Mesendoderm (in vitro differentiated cells): ENCODE data around the gene OR52K1. TPM values are rescaled to one million over a fixed set of nuclear protein-coding genes. Genes with fewer than 3 reads are reported as not detected.

Source experiments
- DNase-seq: peaks from one replicate; pipeline ENCODE4 v3.0.0; 2013
- H2AK5ac ChIP-seq: 2 replicates; pipeline ENCODE4 v1.6.1; 2013; ENCODE audit warnings: low read length, inconsistent platforms
- H2BK120ac ChIP-seq: 2 replicates; pipeline ENCODE4 v1.6.1; 2013; ENCODE audit warnings: low read depth, mild to moderate bottlenecking, low read length, moderate library complexity, mixed read lengths
- H2BK15ac ChIP-seq: replicated peaks from 2 replicates; pipeline ENCODE4 v1.6.1; 2013; ENCODE audit warnings: low read depth, mild to moderate bottlenecking, moderate library complexity
- H2BK5ac ChIP-seq: 2 replicates; pipeline ENCODE4 v1.6.1; 2013; ENCODE audit warnings: low read length, inconsistent platforms
- H3K18ac ChIP-seq: 2 replicates; pipeline ENCODE4 v1.6.1; 2013; ENCODE audit warnings: mild to moderate bottlenecking, low read length, mixed read lengths
- H3K23ac ChIP-seq: one replicate; pipeline ENCODE4 v1.6.1; 2013; ENCODE audit warnings: low read length
- H3K27ac ChIP-seq: 2 replicates; pipeline ENCODE4 v1.5.1; 2013; ENCODE audit warnings: low read depth, mild to moderate bottlenecking, inconsistent platforms, low read length, moderate library complexity
- H3K27me3 ChIP-seq: 2 replicates; pipeline ENCODE4 v1.6.1; 2013; ENCODE audit warnings: low read length, control low read depth, mild to moderate bottlenecking, inconsistent platforms; ENCODE audit not compliant: insufficient read depth, poor library complexity
- H3K36me3 ChIP-seq: 2 replicates; pipeline ENCODE4 v1.6.1; 2013; ENCODE audit warnings: low read length, inconsistent platforms; ENCODE audit not compliant: control insufficient read depth, insufficient read depth
- H3K4ac ChIP-seq: one replicate; pipeline ENCODE4 v1.6.1; 2013; ENCODE audit warnings: low read depth, mild to moderate bottlenecking, low read length, moderate library complexity
- H3K4me1 ChIP-seq: 2 replicates; pipeline ENCODE4 v1.6.1; 2013; ENCODE audit warnings: low read depth, low read length, inconsistent platforms; ENCODE audit not compliant: control insufficient read depth
- H3K4me2 ChIP-seq: 2 replicates; pipeline ENCODE4 v1.6.1; 2013; ENCODE audit warnings: low read length
- H3K4me3 ChIP-seq: 2 replicates; pipeline ENCODE4 v1.5.1; 2013; ENCODE audit warnings: mild to moderate bottlenecking, low read length
- H3K56ac ChIP-seq: one replicate; pipeline ENCODE4 v1.6.1; 2013; ENCODE audit warnings: low read length
- H3K79me1 ChIP-seq: 2 replicates; pipeline ENCODE4 v1.6.1; 2013; ENCODE audit warnings: low read length, inconsistent platforms
- H3K79me2 ChIP-seq: 2 replicates; pipeline ENCODE4 v1.6.1; 2013; ENCODE audit warnings: mild to moderate bottlenecking, low read length; ENCODE audit not compliant: control insufficient read depth, insufficient read depth
- H3K9ac ChIP-seq: 2 replicates; pipeline ENCODE4 v1.6.1; 2013; ENCODE audit warnings: low read length, inconsistent platforms
- H4K5ac ChIP-seq: one replicate; pipeline ENCODE4 v1.6.1; 2013; ENCODE audit warnings: low read length
- H4K8ac ChIP-seq: one replicate; pipeline ENCODE4 v1.6.1; 2013; ENCODE audit warnings: low read depth, mild to moderate bottlenecking, control low read depth, low read length, moderate library complexity
- whole genome bisulfite sequencing: extraction: QIAGEN DNeasy Blood & Tissue Kit; methylation state at CpG from one replicate; pipeline ENCODE4 v1.1.7; 2013; ENCODE audit warnings: low lambda C conversion rate, missing lambda C conversion rate; ENCODE audit not compliant: insufficient coverage; ENCODE audit errors: extremely low coverage; 5-methylcytosine and 5-hydroxymethylcytosine counted together
- polyA plus RNA-seq, 2 experiments: library from polyadenylated mRNA; stranded (reverse); fragments of 200-250 nt; gene quantifications; one replicate each; pipeline ENCODE4 v1.2.3, GENCODE V29; 2013

The OR52K1 gene
- under 0.01 TPM for polyA plus RNA-seq (2013, experiment 1 of 2)
- not detected for polyA plus RNA-seq (2013, experiment 2 of 2)

- no peak within 1 kb of the TSS for H3K27ac ChIP-seq
Observed at GRCh38 chr11:4482445-4482844, at the start of gene OR52K1. Gene OR52K1 (plus strand): TSS chr11:4482646. CDS start chr11:4488901, 6,255 bp downstream.

GRCh38 chr11:4433856-4434255 lies 48.6 kb upstream of the OR52K1 start:
- no peak overlapping the region for H2BK120ac ChIP-seq
- no peak overlapping the region for H2AK5ac ChIP-seq
- no peak overlapping the region for H4K5ac ChIP-seq
- no peak overlapping the region for H3K4ac ChIP-seq
- H3K18ac ChIP-seq = no peak overlapping the region
- DNase-seq = no peak
- H3K79me1 ChIP-seq = no peaks in the 10 kb centered on the region
- H3K27ac ChIP-seq = no peak overlapping the region
- H3K79me2 ChIP-seq = no peaks in the 10 kb centered on the region
- H2BK5ac ChIP-seq = no peak overlapping the region
- no peak overlapping the region for H3K4me2 ChIP-seq
- no peaks in the 10 kb centered on the region for H3K4me1 ChIP-seq
- no peaks in the 10 kb centered on the region for H3K27me3 ChIP-seq
- H4K8ac ChIP-seq = no peak overlapping the region
- no peak overlapping the region for H3K9ac ChIP-seq
- no peak overlapping the region for H2BK15ac ChIP-seq
- H3K23ac ChIP-seq = no peak overlapping the region
- H3K36me3 ChIP-seq = no peaks in the 10 kb centered on the region
- no CpG with 5 or more reads among the region's 2 CpGs for WGBS
- H3K56ac ChIP-seq = no peak overlapping the region
- no peak overlapping the region for H3K4me3 ChIP-seq

More at GRCh38 chr11:4482445-4482844, at the start of gene OR52K1:
- H3K79me1 ChIP-seq = no peaks in the 10 kb centered on the region
- no peaks in the 10 kb centered on the region for H3K79me2 ChIP-seq
- no peak within 1 kb of the TSS for H3K4me3 ChIP-seq
- no peak within 1 kb of the TSS for H3K18ac ChIP-seq
- no peak within 1 kb of the TSS for H3K9ac ChIP-seq
- no peak within 1 kb of the TSS for H2BK120ac ChIP-seq
- H2BK5ac ChIP-seq = no peak within 1 kb of the TSS
- no peak within 1 kb of the TSS for H4K8ac ChIP-seq
- WGBS = no CpG with 5 or more reads among the region's 2 CpGs
- DNase-seq = no peak
- no peak within 1 kb of the TSS for H2AK5ac ChIP-seq
- no peaks in the 10 kb centered on the region for H3K4me1 ChIP-seq
- H4K5ac ChIP-seq = no peak within 1 kb of the TSS
- no peak within 1 kb of the TSS for H3K4me2 ChIP-seq
- no peak within 1 kb of the TSS for H3K4ac ChIP-seq
- no peak within 1 kb of the TSS for H3K56ac ChIP-seq
- no peaks in the 10 kb centered on the region for H3K36me3 ChIP-seq
- no peak within 1 kb of the TSS for H2BK15ac ChIP-seq
- no peak within 1 kb of the TSS for H3K23ac ChIP-seq
- H3K27me3 ChIP-seq = no peaks in the 10 kb centered on the region

GRCh38 chr11:4436411-4436810 lies 46.0 kb upstream of the OR52K1 start:
- H3K9ac ChIP-seq = no peak overlapping the region
- no peak overlapping the region for H2BK15ac ChIP-seq
- no peak overlapping the region for H4K8ac ChIP-seq
- DNase-seq = no peak
- WGBS = no CpG with 5 or more reads among the region's 1 CpG
- H3K79me1 ChIP-seq = no peaks in the 10 kb centered on the region
- H3K4me2 ChIP-seq = no peak overlapping the region
- H2BK120ac ChIP-seq = no peak overlapping the region
- H3K36me3 ChIP-seq = no peaks in the 10 kb centered on the region
- H3K4me1 ChIP-seq = no peaks in the 10 kb centered on the region
- H3K23ac ChIP-seq = no peak overlapping the region
- H3K27me3 ChIP-seq = no peaks in the 10 kb centered on the region
- no peak overlapping the region for H3K4ac ChIP-seq
- no peak overlapping the region for H2AK5ac ChIP-seq
- no peak overlapping the region for H3K27ac ChIP-seq
- H3K18ac ChIP-seq = no peak overlapping the region
- no peak overlapping the region for H2BK5ac ChIP-seq
- H4K5ac ChIP-seq = no peak overlapping the region
- no peak overlapping the region for H3K56ac ChIP-seq
- no peak overlapping the region for H3K4me3 ChIP-seq
- H3K79me2 ChIP-seq = no peaks in the 10 kb centered on the region

GRCh38 chr11:4441515-4441914 lies 40.9 kb upstream of the OR52K1 start:
- H3K27ac ChIP-seq = no peak overlapping the region
- no peak overlapping the region for H2BK15ac ChIP-seq
- H3K4me2 ChIP-seq = no peak overlapping the region
- H3K4me1 ChIP-seq = no peaks in the 10 kb centered on the region
- H3K23ac ChIP-seq = no peak overlapping the region
- no peak overlapping the region for H2AK5ac ChIP-seq
- no CpG with 5 or more reads among the region's 3 CpGs for WGBS
- no peak overlapping the region for H2BK5ac ChIP-seq
- no peaks in the 10 kb centered on the region for H3K27me3 ChIP-seq
- H3K18ac ChIP-seq = no peak overlapping the region
- no peak overlapping the region for H4K8ac ChIP-seq
- no peak overlapping the region for H4K5ac ChIP-seq
- no peak overlapping the region for H3K56ac ChIP-seq
- no peaks in the 10 kb centered on the region for H3K79me2 ChIP-seq
- no peak overlapping the region for H3K9ac ChIP-seq
- DNase-seq = no peak
- no peaks in the 10 kb centered on the region for H3K79me1 ChIP-seq
- H3K4me3 ChIP-seq = no peak overlapping the region
- H2BK120ac ChIP-seq = no peak overlapping the region
- H3K4ac ChIP-seq = no peak overlapping the region
- H3K36me3 ChIP-seq = no peaks in the 10 kb centered on the region

- H2BK15ac ChIP-seq = no peak overlapping the region
- no peak overlapping the region for H4K8ac ChIP-seq
- H3K79me2 ChIP-seq = no peaks in the 10 kb centered on the region
- H3K4me2 ChIP-seq = no peak overlapping the region
- no peaks in the 10 kb centered on the region for H3K4me1 ChIP-seq
- peak; percentile 28 for DNase-seq
- H2BK120ac ChIP-seq = no peak overlapping the region
- no peaks in the 10 kb centered on the region for H3K36me3 ChIP-seq
- no CpG with 5 or more reads among the region's 3 CpGs for WGBS
- no peak overlapping the region for H3K4me3 ChIP-seq
- no peak overlapping the region for H3K9ac ChIP-seq
- no peak overlapping the region for H4K5ac ChIP-seq
- no peak overlapping the region for H3K18ac ChIP-seq
- no peak overlapping the region for H2BK5ac ChIP-seq
- peak overlapping the region; percentile 15 for H3K56ac ChIP-seq
- H3K27ac ChIP-seq = no peak overlapping the region
- H2AK5ac ChIP-seq = no peak overlapping the region
- no peaks in the 10 kb centered on the region for H3K79me1 ChIP-seq
- no peak overlapping the region for H3K23ac ChIP-seq
- H3K4ac ChIP-seq = no peak overlapping the region
- H3K27me3 ChIP-seq = no peaks in the 10 kb centered on the region
Observed at GRCh38 chr11:4443232-4443891, 39.1 kb upstream of the OR52K1 start.

GRCh38 chr11:4448995-4449394 lies 33.5 kb upstream of the OR52K1 start, which contains the start of gene OR52K2:
Gene OR52K2 (plus strand): TSS chr11:4449295. CDS start chr11:4449340, 45 bp downstream.
- Histone ChIP-seq H2BK15ac (no peak within 1 kb of the TSS), H3K27me3 (no peaks in the 10 kb centered on the region), H3K4me1 (no peaks in the 10 kb centered on the region), H3K4me2 (no peak within 1 kb of the TSS), H3K79me1 (no peaks in the 10 kb centered on the region), H2BK120ac (no peak within 1 kb of the TSS), H3K4me3 (no peak within 1 kb of the TSS), H3K23ac (no peak within 1 kb of the TSS), H4K8ac (no peak within 1 kb of the TSS), H2BK5ac (no peak within 1 kb of the TSS), H4K5ac (no peak within 1 kb of the TSS), H3K27ac (no peak within 1 kb of the TSS), H3K36me3 (no peaks in the 10 kb centered on the region), H3K56ac (no peak within 1 kb of the TSS), H3K4ac (no peak within 1 kb of the TSS), H3K79me2 (no peaks in the 10 kb centered on the region), H3K9ac (no peak within 1 kb of the TSS), H3K18ac (no peak within 1 kb of the TSS), H2AK5ac (no peak within 1 kb of the TSS)
- no peak for DNase-seq
